BLaER1 treated with 17β-estradiol and CSF1 and Interleukin-3, amounts not matched to agents 10 nM and 100 nM (cell line): ENCODE data around the gene GMPR2.

ENCODE experiments used
- H3K27ac ChIP-seq, 11 experiments: shearing (Covaris generic); formaldehyde crosslinking; 2 replicates each; pipeline ENCODE4 v1.8.1; 2022
- H3K27me3 ChIP-seq, 11 experiments: shearing (Covaris generic); formaldehyde crosslinking; 2 replicates each; pipeline ENCODE4 v1.8.1; 2022
- H3K36me3 ChIP-seq, 11 experiments: shearing (Covaris generic); formaldehyde crosslinking; 2 replicates each; pipeline ENCODE4 v1.8.1; 2022
- H3K4me1 ChIP-seq, 10 experiments: shearing (Covaris generic); formaldehyde crosslinking; 2 replicates each; pipeline ENCODE4 v1.8.1; 2022
- H3K4me2 ChIP-seq, 11 experiments: shearing (Covaris generic); formaldehyde crosslinking; 2 replicates each; pipeline ENCODE4 v1.8.1; 2022
- H3K4me3 ChIP-seq, 10 experiments: shearing (Covaris generic); formaldehyde crosslinking; 2 replicates each; pipeline ENCODE4 v1.8.1; 2022
- H3K9ac ChIP-seq, 11 experiments: shearing (Covaris generic); formaldehyde crosslinking; 2 replicates each; pipeline ENCODE4 v1.8.1; 2022
- H3K9me3 ChIP-seq, 11 experiments: shearing (Covaris generic); formaldehyde crosslinking; replicated peaks in 1 of 11; 2 replicates each; pipeline ENCODE4 v1.8.1; 2022
- H4K20me1 ChIP-seq, 11 experiments: shearing (Covaris generic); formaldehyde crosslinking; 2 replicates each; pipeline ENCODE4 v1.8.1; 2022
- Cebpa-rat ChIP-seq, 11 experiments: shearing (Covaris generic); IDR thresholded peaks; 2 replicates each; pipeline ENCODE4 v1.8.1; 2022

The GMPR2 gene

DNA sequence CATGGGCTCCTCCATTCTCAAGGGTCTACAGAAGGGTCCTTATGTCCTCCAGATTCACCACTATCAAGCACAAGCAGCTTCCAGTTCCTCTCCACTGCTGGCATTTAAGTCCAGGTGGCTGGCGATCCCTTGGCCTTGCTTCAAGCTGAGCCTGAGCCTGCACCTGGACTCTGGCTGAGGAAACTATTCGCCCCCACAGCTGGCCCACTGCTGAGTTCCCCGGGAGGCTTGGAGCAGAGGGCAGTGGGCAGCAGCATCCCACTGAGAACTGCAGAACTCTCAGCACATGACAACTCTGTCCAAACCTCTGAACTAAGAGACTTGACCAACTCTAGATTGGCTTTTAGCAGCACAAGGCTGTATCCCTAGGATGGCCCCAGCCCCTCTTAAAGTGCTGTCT lies 50.0 kb downstream of the GMPR2 start:
- no peak for TF ChIP-seq Cebpa-rat (IDR thresholded peaks at IDR 0.05)
- Histone ChIP-seq H3K4me1 (peaks cover 31 to 76% (median 58%) of the 10 kb centered on the region in 10 experiments), H3K27me3 (no peaks in the 10 kb centered on the region), H3K27ac (no peak overlapping the region), H3K4me2 (peak overlapping the region in 5 of 11 experiments; percentile 89 to 97 (median 95); a peak in 9 of 22 replicates), H3K36me3 (no peaks in the 10 kb centered on the region), H3K9ac (no peak overlapping the region), H4K20me1 (no peaks in the 10 kb centered on the region; a peak in 1 of 22 replicates), H3K9me3 (peaks cover 0 to 9% (median 0%) of the 10 kb centered on the region in 11 experiments; a peak in 2 of 22 replicates), H3K4me3 (no peak overlapping the region)

DNA sequence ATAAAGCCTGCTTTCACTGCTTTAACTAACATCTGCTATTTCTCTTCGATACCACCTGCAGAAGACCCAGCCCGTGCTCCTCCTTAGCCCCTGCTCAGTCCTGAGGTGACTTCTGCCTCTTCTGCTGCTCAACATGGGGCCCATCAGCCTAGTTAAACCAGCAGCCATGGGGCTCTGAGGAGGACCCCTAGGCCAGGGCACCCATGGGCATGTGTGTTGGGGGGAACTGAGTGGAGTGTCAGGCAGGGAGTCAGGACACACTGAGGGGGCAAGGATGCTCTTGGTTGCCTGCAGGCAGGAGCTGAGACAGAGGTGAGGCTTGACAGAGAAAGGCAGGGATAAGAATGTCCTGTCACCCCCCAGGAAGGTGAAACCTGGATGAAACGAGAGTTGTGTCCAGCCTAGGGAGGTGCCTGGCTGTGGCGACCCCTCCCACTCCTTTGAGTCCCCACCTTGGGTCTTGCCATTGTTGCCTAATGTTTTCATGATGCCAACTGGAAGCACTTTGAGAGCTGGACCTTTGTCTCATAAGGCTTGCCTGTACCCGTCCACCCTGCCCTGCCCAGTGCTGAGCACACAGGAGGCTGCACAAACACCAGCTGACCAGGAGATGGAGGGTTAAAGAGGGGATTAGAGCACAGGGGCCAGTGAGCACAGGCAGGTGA lies 51.2 kb downstream of the GMPR2 start:
- H3K4me3 ChIP-seq = no peak overlapping the region
- no peak for TF ChIP-seq Cebpa-rat (IDR thresholded peaks at IDR 0.05)
- no peak overlapping the region; a peak in 1 of 22 replicates for H3K27ac ChIP-seq
- peak overlapping the region in 1 of 11 experiments; percentile 38; a peak in 1 of 22 replicates for H3K4me2 ChIP-seq
- peaks cover 28 to 71% (median 53%) of the 10 kb centered on the region in 10 experiments for H3K4me1 ChIP-seq
- H3K9me3 ChIP-seq = no peaks in the 10 kb centered on the region
- no peaks in the 10 kb centered on the region; a peak in 1 of 22 replicates for H4K20me1 ChIP-seq
- no peaks in the 10 kb centered on the region for H3K36me3 ChIP-seq
- H3K9ac ChIP-seq = no peak overlapping the region
- no peaks in the 10 kb centered on the region for H3K27me3 ChIP-seq

DNA sequence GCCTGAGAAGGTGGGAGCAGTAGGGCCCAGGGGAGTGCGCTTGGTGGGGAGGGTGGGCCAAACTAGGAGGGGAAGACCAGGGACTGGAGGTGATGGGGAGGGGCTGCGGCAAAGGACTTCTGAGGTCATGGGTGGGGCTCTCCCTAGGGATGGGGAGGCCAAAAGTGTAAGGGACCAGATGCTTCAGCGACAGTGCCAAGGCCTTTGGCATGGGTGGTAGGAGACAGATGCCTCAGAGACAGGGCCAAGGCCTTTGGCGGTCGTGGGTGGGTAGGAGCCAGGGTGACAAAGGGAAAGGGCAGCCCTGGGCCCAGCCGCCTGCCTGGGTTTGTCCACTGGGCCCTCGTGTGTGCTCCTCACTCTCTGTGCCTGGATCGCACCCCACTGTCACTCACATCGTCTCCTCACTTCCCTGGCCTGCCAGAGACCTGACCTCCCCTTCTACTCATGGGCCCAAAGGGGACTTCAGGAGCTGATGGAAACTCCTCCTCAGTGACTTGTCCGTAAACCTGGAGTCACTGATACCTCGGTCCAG lies 51.8 kb downstream of the GMPR2 start:
- Histone ChIP-seq H3K9me3 (no peaks in the 10 kb centered on the region), H3K4me1 (peaks cover 22 to 70% (median 51%) of the 10 kb centered on the region in 10 experiments), H3K4me3 (no peak overlapping the region), H3K4me2 (no peak overlapping the region), H3K27me3 (no peaks in the 10 kb centered on the region), H4K20me1 (no peaks in the 10 kb centered on the region; a peak in 1 of 22 replicates), H3K9ac (no peak overlapping the region), H3K36me3 (peaks cover 0 to 6% (median 4%) of the 10 kb centered on the region in 11 experiments; a peak in 8 of 22 replicates), H3K27ac (no peak overlapping the region)
- TF ChIP-seq Cebpa-rat (IDR thresholded peaks at IDR 0.05) = no peak

DNA sequence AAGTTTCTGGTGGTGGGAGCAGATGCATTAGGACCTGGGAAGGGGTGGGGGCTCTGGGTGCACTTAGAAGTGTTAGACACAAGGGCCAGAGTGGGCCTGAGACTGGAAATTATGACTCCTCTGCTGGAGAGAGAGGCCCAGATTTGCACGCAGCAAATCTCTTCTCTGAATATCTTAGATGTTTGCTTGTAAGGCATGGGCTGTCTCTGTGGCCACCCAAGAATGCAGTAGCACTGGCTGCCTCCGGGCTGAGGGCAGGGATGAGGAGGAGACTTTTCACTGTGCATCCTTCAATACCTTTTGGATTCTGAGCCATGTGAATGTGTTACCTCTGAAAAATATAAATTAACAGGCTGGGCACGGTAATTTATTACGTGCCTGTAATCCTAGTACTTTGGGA lies 52.6 kb downstream of the GMPR2 start:
- peaks cover 0 to 14% (median 11%) of the 10 kb centered on the region in 11 experiments; a peak in 15 of 22 replicates for H3K36me3 ChIP-seq
- no peak overlapping the region for H3K4me2 ChIP-seq
- no peaks in the 10 kb centered on the region for H3K9me3 ChIP-seq
- no peak for TF ChIP-seq Cebpa-rat (IDR thresholded peaks at IDR 0.05)
- no peaks in the 10 kb centered on the region for H3K27me3 ChIP-seq
- H3K4me1 ChIP-seq = peaks cover 15 to 70% (median 50%) of the 10 kb centered on the region in 10 experiments
- no peak overlapping the region for H3K9ac ChIP-seq
- H4K20me1 ChIP-seq = no peaks in the 10 kb centered on the region; a peak in 1 of 22 replicates
- H3K27ac ChIP-seq = no peak overlapping the region
- H3K4me3 ChIP-seq = no peak overlapping the region

DNA sequence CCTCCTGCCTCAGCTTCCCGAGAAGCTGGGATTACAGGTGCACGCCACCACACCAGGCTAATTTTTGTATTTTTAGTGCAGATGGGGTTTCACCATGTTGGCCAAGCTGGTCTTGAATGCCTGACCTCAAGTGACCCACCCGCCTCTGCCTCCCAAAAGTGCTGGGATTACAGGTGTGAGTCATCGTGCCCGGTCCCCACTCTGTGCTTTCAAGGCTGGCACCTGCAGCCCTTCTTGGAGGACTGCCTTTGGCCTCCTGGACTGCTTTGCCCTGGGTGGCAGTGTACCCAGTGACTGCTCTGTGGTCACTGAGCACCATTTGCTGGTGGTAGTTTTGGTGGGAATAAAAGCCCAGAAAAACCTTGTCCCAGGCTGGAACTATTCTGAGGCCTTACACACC lies 54.3 kb downstream of the GMPR2 start:
- TF ChIP-seq Cebpa-rat (IDR thresholded peaks at IDR 0.05) = no peak
- no peak overlapping the region for H3K4me3 ChIP-seq

More for the DNA sequence above, 54.3 kb downstream of the GMPR2 start:
- peaks cover 14 to 31% (median 27%) of the 10 kb centered on the region in 11 experiments; a peak in 20 of 22 replicates for H3K36me3 ChIP-seq
- H3K27me3 ChIP-seq = no peaks in the 10 kb centered on the region
- H3K9me3 ChIP-seq = no peaks in the 10 kb centered on the region
- peak overlapping the region in 1 of 11 experiments; percentile 8; a peak in 1 of 22 replicates for H3K9ac ChIP-seq
- peaks cover 15 to 54% (median 36%) of the 10 kb centered on the region in 10 experiments for H3K4me1 ChIP-seq
- H3K27ac ChIP-seq = no peak overlapping the region
- no peaks in the 10 kb centered on the region; a peak in 1 of 22 replicates for H4K20me1 ChIP-seq
- peak overlapping the region in 4 of 11 experiments; percentile 13 to 57 (median 46); a peak in 2 of 22 replicates for H3K4me2 ChIP-seq
